Liver (tissue), 3 donors: ENCODE results near the gene ATP1B1.

ENCODE experiments used
- EGR1 ChIP-seq, 2 donors: IDR thresholded peaks; 2 replicates each; pipeline ENCODE4 v1.6.1; 2016 to 2018; ENCODE audit warnings: antibody characterized with exemption in 2 of 2, low read depth in 2 of 2
- FOXA1 ChIP-seq: IDR thresholded peaks from 2 replicates; pipeline ENCODE4 v1.6.1; 2016; ENCODE audit warnings: antibody characterized with exemption
- GABPA ChIP-seq, 2 donors: IDR thresholded peaks in 1 of 2; conservative IDR thresholded peaks in 1 of 2; 2 replicates each; pipeline ENCODE4 v1.6.1; 2016; ENCODE audit warnings: antibody characterized with exemption in 2 of 2, mild to moderate bottlenecking in 1 of 2, moderate library complexity in 1 of 2
- JUND ChIP-seq, 2 donors: IDR thresholded peaks; 2 replicates each; pipeline ENCODE4 v1.6.1; 2016; ENCODE audit warnings: antibody characterized with exemption in 2 of 2
- NR2F2 ChIP-seq: IDR thresholded peaks from 2 replicates; pipeline ENCODE4 v1.6.1; 2016; ENCODE audit warnings: antibody characterized with exemption
- RAD21 ChIP-seq, 2 donors: IDR thresholded peaks; 2 replicates each; pipeline ENCODE4 v1.6.1; 2016; ENCODE audit warnings: antibody characterized with exemption in 2 of 2, mild to moderate bottlenecking in 2 of 2
- SP1 ChIP-seq: IDR thresholded peaks from 2 replicates; pipeline ENCODE4 v1.6.1; 2018; ENCODE audit warnings: antibody characterized with exemption, mild to moderate bottlenecking
- TAF1 ChIP-seq: conservative IDR thresholded peaks from 2 replicates; pipeline ENCODE4 v1.6.1; 2016; ENCODE audit warnings: antibody characterized with exemption, mild to moderate bottlenecking
- TF ChIP-seq, protein P1 (sequence below): fragments of 150-350 bp; IDR thresholded peaks from 2 replicates; pipeline ENCODE4 v1.5.1; 2017; ENCODE audit warnings: improper control_type of control experiment, low read depth, low read length; ENCODE audit not compliant: missing input control
- TF ChIP-seq, protein P2 (sequence below): IDR thresholded peaks from 2 replicates; pipeline ENCODE4 v1.6.1; 2016; ENCODE audit warnings: antibody characterized with exemption, mild to moderate bottlenecking
- TF ChIP-seq, protein P3 (sequence below): IDR thresholded peaks from 2 replicates; pipeline ENCODE4 v1.6.1; 2016; ENCODE audit warnings: antibody characterized with exemption
- TF ChIP-seq, protein P4 (sequence below): IDR thresholded peaks from 2 replicates; pipeline ENCODE4 v1.6.1; 2016; ENCODE audit warnings: antibody characterized with exemption
- TF ChIP-seq, protein P5 (sequence below): IDR thresholded peaks from 2 replicates; pipeline ENCODE4 v1.6.1; 2016; ENCODE audit warnings: antibody characterized with exemption
- donor health status: healthy.
- donor health status: healthy.

DNA sequence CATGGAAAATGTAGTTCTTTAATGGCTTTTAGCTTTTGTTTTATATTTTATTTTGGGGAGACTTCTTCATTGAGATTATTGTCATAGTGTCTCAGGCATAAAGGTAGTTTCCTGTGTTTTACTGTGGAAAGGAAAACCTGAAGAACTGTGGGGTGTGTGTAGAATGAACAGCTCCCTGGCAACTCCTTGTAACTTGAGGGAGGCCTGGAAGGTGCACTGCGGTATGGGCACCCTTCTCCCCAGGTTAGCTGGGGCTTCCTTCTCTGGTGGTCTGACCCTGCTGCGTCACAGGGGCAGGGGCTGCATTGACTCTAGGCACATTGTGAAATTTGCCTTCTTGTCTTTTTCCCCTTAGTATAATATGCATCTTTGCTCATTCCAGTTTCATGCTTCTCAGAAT is 1.7 kb downstream of the ATP1B1 start:
- no peak for TF ChIP-seq RAD21 (IDR thresholded peaks at IDR 0.05)
- TF ChIP-seq, protein P1, sequence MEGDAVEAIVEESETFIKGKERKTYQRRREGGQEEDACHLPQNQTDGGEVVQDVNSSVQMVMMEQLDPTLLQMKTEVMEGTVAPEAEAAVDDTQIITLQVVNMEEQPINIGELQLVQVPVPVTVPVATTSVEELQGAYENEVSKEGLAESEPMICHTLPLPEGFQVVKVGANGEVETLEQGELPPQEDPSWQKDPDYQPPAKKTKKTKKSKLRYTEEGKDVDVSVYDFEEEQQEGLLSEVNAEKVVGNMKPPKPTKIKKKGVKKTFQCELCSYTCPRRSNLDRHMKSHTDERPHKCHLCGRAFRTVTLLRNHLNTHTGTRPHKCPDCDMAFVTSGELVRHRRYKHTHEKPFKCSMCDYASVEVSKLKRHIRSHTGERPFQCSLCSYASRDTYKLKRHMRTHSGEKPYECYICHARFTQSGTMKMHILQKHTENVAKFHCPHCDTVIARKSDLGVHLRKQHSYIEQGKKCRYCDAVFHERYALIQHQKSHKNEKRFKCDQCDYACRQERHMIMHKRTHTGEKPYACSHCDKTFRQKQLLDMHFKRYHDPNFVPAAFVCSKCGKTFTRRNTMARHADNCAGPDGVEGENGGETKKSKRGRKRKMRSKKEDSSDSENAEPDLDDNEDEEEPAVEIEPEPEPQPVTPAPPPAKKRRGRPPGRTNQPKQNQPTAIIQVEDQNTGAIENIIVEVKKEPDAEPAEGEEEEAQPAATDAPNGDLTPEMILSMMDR = no peak
- TF ChIP-seq, protein P2, sequence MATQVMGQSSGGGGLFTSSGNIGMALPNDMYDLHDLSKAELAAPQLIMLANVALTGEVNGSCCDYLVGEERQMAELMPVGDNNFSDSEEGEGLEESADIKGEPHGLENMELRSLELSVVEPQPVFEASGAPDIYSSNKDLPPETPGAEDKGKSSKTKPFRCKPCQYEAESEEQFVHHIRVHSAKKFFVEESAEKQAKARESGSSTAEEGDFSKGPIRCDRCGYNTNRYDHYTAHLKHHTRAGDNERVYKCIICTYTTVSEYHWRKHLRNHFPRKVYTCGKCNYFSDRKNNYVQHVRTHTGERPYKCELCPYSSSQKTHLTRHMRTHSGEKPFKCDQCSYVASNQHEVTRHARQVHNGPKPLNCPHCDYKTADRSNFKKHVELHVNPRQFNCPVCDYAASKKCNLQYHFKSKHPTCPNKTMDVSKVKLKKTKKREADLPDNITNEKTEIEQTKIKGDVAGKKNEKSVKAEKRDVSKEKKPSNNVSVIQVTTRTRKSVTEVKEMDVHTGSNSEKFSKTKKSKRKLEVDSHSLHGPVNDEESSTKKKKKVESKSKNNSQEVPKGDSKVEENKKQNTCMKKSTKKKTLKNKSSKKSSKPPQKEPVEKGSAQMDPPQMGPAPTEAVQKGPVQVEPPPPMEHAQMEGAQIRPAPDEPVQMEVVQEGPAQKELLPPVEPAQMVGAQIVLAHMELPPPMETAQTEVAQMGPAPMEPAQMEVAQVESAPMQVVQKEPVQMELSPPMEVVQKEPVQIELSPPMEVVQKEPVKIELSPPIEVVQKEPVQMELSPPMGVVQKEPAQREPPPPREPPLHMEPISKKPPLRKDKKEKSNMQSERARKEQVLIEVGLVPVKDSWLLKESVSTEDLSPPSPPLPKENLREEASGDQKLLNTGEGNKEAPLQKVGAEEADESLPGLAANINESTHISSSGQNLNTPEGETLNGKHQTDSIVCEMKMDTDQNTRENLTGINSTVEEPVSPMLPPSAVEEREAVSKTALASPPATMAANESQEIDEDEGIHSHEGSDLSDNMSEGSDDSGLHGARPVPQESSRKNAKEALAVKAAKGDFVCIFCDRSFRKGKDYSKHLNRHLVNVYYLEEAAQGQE = no peak
- TF ChIP-seq, protein P3, sequence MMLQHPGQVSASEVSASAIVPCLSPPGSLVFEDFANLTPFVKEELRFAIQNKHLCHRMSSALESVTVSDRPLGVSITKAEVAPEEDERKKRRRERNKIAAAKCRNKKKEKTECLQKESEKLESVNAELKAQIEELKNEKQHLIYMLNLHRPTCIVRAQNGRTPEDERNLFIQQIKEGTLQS = no peak
- TF ChIP-seq, protein P4, sequence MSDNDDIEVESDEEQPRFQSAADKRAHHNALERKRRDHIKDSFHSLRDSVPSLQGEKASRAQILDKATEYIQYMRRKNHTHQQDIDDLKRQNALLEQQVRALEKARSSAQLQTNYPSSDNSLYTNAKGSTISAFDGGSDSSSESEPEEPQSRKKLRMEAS = no peak
- TF ChIP-seq NR2F2 = no peak
- no peak for TF ChIP-seq TAF1
- TF ChIP-seq, protein P5, sequence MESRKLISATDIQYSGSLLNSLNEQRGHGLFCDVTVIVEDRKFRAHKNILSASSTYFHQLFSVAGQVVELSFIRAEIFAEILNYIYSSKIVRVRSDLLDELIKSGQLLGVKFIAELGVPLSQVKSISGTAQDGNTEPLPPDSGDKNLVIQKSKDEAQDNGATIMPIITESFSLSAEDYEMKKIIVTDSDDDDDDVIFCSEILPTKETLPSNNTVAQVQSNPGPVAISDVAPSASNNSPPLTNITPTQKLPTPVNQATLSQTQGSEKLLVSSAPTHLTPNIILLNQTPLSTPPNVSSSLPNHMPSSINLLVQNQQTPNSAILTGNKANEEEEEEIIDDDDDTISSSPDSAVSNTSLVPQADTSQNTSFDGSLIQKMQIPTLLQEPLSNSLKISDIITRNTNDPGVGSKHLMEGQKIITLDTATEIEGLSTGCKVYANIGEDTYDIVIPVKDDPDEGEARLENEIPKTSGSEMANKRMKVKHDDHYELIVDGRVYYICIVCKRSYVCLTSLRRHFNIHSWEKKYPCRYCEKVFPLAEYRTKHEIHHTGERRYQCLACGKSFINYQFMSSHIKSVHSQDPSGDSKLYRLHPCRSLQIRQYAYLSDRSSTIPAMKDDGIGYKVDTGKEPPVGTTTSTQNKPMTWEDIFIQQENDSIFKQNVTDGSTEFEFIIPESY = no peak
- TF ChIP-seq SP1 = no peak
- TF ChIP-seq EGR1 (IDR thresholded peaks at IDR 0.05; ENCODE audit: low read depth in 2 of 2) = no peak
- TF ChIP-seq GABPA (IDR thresholded peaks at IDR 0.05 in 1 of 2, conservative IDR thresholded peaks at IDR 0.05 in 1 of 2) = no peak
- TF ChIP-seq FOXA1 = no peak
- TF ChIP-seq JUND (IDR thresholded peaks at IDR 0.05) = no peak
